NCI-H1694 (cell line): ENCODE data around the gene RTP5.

ENCODE experiments used
- DNase-seq: peaks from one replicate; lab custom pipeline; 2025; lab: John Stamatoyannopoulos, UW

The RTP5 gene

DNA sequence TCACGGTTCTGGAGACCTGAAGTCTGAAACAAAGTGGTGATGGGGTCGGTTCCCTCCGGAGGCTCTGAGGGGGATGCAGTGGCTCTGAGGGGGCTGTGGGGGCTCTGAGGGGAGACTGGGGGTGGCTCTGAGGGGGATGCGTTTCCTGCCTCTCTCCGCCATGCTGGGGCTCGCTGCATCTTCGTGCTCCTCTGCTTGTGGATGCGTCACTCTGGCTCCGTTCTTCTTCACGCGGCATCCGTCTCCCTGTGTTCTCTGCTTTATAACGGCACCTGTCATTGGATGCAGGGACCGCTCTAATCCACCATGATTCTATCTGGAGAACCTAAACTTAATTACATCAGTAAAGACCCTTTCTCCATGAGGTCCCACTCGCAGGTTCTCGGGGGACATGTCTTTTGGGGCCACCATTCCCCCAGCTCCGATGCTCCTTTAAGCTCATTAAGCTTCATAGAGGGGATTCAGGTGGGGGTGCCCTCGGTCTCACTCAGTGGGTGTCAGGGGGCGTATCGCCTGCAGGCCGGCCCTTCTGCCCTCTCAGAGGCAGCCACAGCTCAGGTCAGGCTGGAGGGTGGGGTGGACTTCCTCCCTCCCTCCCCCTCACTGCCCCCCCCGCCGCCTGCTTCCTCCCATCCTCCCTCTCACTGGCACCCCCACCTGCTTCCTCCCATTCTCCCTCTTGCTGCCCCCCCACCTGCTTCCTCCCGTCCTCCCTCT, 18.4 kb downstream of the RTP5 start:
- DNase-seq = no peak

DNA sequence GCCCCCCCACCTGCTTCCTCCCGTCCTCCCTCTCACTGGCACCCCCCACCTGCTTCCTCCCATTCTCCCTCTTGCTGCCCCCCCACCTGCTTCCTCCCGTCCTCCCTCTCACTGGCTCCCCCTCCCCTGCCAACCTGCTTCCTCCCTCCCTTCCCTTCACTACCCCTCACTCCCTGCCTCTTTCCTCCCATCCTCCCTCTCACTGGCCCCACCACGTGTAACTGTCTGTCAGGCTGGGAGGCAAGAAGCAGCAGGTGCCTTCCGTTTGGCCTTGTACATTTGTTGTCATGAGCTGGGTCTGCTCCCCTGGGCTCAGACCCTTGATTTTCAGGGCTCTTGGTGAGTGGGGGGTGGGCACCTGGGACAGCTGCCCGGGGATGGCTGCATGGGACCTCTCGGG, 19.1 kb downstream of the RTP5 start:
- DNase-seq = no peak

DNA sequence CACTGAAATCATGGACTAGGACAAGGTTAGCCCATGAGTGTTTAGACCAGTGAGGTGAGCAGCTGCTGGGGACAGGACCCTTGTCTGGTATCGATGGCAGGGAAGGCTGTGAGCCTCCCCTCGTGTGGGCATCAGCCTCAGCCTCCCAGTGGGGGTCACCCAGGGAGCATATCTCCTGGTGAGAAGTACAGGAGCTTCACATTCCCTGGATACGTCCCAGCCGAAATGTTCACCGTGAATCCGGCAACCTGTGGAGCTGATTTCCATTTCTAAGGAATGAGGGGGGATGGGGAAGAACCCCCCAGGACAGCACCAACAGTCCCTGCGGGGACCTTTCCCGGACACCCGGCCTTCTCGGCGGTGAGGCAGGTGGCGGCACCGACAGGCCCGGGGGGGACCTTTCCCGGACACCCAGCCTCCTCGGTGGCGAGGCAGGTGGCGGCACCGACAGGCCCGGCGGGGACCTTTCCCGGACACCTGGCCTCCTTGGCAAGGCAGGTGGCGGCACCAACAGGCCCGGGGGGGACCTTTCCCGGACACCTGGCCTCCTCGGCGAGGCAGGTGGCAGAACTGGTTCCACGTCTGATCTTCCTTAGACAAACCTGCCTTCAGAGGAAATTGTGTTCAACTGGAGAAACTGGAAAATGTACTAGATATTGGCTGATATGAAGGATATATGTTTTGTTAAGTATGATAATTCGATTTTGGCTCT, 21.2 kb downstream of the RTP5 start:
- no peak for DNase-seq

DNA sequence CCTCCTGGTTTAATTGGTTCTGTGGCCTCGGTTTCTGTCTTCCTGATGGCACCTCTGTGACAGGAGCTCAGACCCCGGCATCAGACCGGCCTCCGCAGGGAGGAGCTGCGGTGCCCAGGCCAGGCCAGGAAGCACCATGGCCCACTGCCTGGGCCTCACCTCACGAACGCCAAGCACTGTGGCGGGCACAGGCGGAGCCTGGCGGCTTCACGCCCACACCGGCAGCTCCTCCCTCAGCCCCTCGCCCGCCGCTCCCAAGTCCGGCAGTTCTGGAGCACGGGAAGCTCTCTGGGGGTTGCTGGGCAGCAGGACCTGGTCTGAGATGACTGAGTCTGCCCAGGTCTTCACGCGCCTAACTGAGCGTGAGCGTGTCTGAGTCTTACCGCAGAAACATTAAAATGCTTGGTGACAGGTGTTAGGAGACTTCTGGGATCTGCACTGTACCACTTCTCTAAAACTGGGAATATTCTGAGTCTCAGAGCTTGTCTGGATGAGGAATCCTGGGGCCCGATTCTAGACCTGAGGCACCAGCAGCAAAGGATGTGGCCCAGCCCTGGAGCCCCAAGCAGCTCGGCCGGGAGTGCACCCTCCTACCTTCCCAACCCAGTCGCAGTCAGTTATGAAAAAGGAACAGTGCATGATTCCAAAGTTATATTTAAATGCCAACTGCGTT, 21.9 kb downstream of the RTP5 start:
- no peak for DNase-seq

DNA sequence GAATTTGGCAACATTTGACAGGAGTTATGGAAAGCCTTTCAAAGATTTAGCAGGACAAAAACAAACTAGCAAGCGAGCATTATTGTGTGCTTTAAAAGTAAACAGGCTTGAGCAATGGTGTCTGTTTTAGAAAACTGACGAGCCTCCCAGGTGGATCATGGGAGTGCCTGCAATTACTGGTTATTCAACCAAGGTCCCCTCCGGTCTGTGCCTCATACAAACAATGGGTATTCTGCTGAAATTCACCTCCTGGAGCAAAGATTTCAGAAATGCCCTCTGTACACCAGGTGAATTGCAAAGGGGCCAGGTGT, 22.4 kb downstream of the RTP5 start:
- DNase-seq = no peak

DNA sequence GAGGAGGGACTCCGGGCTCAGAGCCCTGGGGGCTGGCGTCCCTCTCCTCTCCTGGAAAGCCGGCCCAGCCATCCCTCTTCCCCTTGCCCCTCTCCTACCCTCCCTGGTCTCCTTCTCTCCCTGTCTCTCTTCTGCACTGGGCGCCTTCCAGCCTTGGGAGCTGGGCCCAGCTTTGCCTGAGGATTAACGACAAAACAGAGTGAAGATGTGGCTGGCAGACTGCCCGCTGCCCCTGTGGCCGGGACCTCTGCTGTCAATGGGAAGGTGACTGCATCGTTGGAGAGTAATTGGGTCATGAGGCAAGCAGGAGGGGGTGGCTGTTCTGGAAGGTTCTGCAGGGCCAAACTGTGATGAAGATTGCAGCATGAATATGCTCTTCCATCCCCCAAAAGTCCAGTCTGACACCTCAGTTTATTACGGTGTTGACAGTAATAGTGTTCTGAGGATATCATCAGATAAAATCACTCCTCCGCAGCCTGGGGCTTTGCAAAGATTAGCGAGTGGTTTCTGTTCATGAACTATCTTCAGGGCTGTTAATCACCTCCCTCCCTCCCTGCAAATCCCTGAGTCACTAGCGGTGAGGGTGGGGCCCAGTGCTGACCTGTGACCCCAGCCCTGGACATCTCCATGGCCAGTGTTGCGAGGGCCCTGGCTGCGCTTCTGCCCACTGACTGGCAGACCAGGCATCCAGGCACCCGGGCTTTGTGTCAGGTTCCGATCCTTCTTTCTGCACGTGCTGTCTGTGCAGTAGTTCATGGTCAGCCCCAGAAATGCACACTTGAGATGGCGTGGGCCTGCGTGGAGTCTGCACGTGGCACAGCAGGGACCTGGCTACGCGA, 23.0 kb downstream of the RTP5 start:
- no peak for DNase-seq

DNA sequence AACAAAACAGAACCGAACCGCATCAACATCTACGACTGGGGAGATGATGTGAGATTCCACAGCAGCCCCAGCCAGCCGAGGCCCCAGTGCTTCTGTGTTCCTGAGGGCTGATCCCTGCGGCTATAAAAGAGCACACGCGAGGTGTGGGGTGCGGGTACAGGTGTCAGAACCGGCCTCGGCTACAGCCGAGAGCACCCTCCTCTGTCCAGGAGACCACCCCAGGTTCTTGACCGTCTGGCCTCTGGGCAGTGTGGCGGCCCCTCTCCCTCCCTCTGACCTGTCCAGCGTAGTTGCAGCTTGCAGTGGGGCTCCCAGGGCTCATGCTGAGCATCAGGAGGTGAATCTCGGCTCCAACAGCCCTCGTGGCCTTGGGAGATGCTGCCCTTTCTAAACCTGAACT, 23.7 kb downstream of the RTP5 start:
- no peak for DNase-seq

DNA sequence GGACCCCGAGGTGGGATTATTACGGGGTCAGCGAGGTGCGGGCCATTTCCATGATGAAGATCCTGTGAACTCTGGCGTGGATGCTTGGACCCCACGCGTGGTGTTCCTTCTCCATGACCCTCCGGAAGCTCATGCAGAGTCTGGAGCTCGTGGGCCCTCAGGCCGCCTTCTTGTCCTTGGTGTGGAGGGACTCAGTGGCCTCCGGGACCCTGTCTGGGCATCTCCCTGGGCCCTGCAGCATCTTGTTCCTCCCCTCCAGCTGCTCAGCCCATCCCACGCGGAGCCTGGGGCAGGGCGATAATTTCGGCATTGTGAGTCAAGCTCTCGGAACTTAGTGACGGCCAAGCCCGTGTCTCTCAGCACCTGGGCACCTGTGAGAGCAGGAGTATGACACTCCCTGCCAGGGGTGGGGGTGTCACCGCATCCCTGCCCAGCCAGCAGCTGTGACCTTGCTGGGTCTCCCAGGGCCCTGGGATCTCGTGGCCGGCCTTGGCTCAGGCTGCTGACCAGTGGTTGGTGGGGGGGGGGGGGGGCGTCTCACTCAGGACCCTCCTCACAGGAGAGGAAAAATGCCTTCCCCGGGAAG, 24.6 kb downstream of the RTP5 start:
- DNase-seq = no peak

DNA sequence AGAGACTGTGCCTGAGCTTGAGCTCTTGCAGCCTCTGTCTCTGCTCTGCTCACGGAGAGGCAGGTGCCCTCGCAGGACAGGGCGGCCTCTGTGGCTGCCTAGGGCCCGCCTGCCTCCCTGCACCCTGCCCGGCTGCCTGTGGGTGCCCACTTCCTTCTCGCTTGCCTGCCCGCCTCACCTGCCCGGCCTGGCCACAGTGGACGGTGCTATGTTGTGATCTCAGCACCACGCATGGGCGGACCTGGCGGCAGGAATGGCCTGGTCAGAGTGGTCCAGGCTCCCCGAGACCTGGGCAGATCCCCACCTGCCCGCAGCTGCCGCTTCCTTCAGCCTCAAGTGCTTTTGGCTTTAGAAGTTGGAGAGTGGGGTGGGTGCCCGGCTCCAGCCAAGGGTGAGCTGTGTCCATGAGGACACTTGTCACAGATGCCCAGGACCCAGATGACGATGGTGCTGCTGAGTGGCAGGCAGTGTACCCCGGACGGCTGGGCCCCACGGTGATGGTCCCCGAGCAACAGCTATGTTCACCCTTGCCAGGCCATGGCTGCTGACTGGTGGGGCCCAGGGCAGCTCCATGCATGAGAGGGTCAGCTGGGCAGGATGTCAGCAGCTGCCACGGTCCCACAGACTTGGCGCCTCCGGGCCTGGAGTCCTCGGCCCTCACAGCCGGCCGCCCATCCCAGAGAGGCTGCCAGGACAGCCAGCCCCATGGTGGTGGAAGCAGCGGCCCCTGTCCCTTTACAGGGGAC, 25.3 kb downstream of the RTP5 start:
- no peak for DNase-seq

DNA sequence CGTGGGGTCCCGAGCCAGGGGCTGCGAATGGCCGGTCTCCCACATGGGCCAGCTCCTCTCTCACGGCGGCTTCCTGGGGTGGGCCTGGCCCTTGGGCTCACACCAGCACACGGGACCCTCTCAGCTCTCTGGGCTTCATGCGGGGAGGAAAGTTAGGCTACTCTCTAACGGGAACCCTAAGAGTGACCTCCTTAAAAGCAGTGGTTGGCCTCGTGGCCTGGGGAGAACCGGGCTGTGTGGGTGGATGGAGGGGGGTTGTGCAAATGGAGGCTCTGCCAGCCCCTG, 25.8 kb downstream of the RTP5 start:
- DNase-seq = no peak

DNA sequence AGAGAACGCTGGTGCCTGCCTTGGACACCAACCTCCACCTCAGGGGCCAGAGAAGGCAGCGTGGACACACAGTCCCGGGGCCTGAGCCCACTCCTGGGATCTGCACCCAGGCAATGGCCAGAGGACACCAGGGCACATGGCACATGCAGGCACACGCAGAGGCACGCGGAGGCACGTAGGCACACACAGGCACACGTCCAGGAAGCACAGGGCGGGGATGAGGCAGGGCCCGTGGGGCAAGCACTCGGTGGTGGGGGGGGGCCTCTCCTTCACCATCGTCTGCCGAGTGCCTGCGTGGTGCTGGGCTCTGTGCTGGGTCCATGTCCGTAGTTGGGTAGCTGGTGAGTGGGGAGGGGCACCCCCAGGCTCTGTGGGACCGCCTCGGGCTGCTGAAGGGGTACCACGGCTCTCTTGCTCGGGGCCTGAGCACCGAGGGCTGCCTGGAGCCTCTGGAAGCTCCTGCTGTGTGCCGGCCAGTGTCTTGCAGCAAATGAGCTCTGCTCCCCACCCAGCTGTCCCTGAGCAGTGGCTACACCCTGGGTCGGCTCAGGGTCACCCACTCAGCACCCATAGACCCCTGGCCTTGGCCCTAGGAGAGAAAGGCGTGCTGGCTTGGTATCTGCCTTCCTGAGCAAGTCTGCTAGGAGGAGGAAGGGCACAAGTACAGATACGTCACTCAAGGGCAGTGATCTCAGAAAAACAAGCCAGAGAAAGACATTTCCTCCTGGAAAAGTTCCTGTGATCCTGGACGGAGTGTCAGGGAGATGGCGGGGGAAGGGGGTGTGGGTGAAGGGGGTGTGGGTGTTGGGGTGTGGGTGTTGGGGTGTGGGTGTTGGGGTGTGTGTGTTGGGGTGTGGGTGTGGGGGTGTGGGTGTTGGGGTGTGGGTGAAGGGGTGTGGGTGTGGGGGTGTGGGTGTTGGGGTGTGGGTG, 26.4 kb downstream of the RTP5 start:
- peak; percentile 21 for DNase-seq

DNA sequence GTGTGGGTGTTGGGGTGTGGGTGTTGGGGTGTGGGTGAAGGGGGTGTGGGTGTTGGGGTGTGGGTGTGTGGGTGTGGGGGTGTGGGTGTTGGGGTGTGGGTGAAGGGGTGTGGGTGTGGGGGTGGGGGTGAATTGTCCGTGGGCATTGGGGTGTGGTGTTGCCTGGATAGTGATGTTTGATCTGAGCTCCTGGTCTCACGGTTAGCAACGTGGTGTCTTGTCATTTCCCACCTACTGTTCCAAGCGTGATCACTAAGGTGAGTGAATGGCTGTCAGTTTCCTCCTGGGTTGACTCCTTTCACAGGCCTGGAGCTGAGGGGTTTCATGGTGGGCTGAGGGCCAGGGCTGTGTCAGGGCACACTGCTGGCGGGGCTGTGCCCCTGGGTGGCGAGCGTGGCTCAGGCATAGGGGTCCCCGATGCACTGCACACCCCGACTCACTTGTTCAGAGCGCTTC, 27.2 kb downstream of the RTP5 start:
- DNase-seq = no peak

DNA sequence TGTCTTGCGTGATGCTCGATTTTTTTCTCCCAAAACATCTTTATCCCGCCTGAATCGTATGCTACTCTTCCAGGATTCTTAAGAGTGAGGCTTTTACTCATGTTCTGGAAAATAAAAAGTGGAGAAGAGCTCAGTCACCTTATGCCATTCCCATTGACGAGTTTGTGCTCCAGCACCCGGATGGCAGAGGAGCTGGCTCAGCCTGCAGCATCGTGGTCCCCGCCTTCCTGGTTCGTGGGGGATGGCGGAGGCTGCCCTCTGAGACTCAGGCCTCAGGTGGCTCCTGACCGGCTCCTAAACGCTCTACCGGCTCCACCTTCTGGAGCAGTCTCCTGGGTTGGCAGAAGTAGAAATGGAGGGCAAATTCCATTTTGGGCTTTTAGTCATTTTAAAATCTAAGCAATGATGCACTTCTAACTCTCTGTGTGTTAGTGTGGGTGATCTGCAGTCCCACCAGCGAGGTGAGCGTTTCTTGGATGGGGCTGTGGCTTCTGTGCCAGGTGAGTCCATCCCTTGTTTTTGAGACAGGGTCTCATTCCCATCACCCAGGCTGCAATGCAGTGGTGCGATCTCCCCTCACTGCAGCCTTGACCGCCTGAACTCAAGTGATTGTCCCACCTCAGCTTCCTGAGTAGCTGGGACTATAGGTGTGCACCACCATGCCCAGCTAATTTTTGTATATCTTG, 27.8 kb downstream of the RTP5 start:
- DNase-seq = no peak

DNA sequence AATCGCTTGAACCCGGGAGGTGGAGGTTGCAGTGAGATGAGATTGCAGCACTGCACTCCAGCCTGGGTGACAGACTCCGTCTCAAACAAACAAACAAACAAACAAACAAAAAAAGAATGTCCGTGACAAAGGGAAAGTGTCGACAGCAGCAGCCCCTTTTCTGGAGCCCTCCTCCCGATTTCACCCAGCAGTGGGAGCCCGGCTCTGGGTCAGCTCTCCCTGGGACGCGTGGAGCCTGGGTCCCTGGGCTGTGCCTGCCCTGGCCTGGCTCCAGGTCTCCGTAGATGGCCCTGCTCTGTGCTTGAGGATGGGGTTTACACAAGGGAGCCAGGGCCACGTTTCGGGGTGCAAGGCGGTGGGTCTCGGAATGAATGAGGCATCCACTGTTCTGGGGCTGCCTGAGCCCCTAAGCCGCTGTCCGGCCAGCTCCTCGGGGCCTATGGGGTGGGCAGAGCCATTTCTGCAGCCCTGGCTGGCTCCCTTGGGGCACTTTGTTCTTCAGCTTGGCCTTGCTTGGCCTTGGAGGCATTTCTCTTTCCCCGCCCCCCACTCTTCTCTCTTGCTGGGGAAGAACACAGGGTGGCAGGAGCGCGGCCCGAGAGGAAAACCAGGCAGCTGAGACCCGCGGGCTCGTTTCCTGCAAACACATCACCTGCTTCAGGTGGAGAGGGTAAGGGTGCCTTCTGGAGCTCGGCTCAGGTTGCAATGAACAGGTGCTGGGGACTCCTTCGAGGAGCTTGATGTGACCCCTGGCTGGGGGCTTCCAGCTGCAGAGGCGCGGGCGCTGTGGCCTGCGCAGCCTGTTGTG, 29.1 kb downstream of the RTP5 start:
- DNase-seq = no peak

DNA sequence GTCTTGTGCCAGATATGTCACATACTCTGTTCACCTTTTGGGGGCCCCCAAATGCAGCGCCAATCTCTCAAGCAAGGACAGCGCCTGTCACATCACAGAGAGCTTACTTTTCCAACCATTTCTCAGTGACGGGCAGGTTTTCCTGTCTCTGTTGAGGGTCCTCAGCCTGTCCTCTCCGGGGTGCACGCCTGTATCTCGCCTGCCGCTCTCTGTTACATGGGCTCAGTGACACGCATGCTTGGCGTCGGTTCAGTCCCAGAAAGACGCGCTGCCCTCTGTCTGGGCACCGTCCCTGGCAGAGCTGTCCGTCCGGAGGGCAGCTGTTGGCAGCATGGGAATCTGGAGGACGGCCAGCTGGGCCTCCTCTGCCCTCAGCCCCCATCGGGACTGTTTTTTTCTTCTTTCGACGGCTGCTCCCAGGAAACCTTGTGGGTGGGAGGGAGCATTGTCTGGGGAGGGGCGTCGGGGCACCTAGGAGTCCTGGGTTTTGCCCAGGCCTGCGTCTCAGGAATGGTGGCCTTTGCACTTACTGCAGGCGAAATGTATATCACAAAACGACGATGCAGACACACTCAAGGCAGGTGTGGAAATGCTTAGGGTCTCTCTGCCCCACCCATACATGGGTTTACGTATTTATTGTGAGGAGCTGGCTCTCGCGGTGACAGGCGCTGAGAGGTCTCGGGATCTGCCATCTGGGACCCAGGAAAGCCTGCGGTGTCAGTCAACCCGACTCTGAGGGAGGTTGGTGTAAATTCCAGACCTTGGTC, 30.9 kb downstream of the RTP5 start:
- DNase-seq = no peak

DNA sequence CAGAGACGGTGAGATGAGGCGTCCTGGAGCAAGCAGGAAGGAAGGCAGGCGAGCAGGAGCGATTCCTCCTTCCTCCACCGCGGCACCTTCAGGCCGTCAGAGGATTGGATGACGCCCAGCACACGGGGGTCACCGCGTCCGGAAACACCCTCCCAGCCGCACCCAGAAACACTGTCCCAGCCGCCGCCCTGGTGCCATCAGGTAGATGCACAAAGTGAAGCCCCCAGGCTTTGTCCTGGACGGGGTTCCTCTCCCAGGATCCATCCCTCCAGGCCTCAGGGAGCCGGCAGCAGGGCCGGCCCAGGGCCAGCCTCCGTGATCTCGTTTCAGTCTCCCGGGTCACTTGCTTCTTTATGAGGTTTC, 31.5 kb downstream of the RTP5 start:
- no peak for DNase-seq

DNA sequence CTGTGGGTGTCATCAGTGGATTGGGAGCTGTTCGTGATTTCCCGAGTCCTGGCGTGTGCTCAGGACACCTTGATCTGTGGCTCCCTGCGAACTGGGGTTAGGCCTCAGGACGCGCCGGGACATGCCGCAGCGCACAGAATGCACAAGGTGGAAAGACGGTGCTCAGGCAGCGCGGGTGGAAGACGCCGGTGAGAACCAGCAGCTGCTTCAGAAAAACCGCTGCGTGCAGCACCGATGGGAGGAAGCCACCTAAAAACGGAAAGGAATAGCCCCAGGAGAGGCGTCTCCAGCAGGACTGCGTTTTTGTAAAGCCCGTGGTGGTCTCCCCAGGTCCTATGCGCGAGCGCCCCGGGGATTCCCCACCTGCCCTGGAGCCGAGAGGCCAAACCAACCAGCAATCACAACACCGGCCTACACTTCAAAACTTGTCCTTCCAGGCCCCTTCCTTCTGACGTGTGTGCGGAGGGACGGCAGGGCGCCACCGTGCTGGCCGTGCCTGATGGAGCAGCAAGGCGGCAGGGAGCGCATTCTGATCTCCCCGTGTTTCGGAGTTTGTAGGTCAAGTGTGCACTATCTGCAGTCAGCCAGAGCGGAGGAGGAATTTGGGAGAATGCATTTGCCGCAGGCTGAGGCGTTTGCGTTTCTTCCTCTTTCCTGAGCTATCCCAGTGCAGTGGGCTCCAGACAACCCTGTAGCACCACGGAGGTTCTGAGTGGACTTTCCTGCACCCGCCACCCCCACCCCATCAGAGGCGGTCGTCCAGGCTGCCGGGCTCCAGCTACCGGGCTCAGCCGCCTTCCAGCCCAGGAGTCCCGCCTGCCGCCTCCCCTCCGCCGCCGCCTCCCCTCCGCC, 32.2 kb downstream of the RTP5 start:
- no peak for DNase-seq
